HG03064 (cell line): ENCODE data around the gene SNURF.
"Not testable (repeated sequence)": the region's sequence is repeated elsewhere in the genome, so short reads cannot be mapped to it uniquely, and the experiment has no call there.

Source experiments
- ATAC-seq: cut with Tn5 transposase; IDR thresholded peaks from one replicate; pipeline ENCODE4 v1.9.1; 2021; ENCODE audit warnings: low read depth; ENCODE audit not compliant: unreplicated experiment

SNURF gene, protein sequence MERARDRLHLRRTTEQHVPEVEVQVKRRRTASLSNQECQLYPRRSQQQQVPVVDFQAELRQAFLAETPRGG

GRCh38 chr15:24954783-24955530 is at the start of gene SNURF, which contains the start of gene SNRPN:
Gene SNURF (plus strand): TSS chr15:24954987. CDS start chr15:24955049, 62 bp downstream.
Gene SNRPN (plus strand): TSS chr15:24954987. CDS start chr15:24974454, 19,467 bp downstream.
- ATAC-seq = no peak

DNA sequence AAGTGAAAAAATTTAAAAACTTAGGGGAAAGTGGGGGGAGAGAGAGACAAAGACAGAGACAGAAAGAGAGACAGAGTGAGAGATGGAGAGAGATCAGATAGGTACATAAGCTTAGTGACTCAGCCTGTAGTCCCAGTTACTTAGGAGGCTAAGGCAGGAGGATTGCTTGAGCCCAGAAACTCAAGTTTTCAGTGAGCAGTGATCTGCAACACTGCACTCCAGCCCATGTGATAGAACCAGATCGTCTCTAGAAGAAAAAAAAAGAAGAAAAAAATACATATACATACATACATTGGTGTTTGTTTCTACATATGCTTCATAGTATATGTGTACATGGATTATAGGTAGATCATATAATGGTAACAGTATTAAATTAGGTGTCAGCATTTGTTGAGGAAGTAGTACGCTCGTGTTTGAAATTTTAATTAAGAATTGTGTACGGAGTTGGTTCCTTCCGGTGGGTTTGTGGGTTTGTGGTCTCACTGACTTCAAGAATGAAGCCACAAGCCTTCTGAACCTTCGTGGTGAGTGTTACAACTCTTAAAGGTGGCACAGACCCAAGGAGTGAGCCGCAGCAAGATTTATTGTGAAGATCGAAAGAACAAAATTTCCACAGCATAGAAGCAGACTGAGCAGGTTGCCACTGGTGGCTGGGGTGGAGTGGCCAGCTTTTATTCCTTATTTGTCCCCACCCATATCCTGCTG is 38.3 kb upstream of the SNURF start:
- ATAC-seq = no peak

GRCh38 chr15:24917431-24917830 is 37.4 kb upstream of the SNURF start:
- ATAC-seq = no peak

DNA sequence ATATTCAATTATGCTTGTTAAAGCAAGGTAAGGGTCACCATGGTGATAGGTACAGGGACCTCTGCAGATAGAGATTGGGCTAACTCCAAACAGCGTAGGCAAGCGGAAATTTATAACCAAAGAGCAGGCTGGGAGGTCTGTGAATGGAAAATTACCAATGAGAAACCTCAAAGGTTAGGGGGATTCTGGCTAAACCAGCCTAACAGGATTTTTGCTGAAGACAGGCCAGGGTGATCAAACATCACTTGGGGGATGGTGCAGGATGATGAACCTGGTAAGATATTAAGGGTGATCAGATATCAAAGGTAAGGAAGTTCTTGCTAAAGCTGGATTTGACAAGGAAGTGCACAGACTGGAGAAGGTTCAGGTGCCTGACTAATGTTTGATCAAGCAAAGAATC is 35.3 kb upstream of the SNURF start:
- ATAC-seq = no peak

DNA sequence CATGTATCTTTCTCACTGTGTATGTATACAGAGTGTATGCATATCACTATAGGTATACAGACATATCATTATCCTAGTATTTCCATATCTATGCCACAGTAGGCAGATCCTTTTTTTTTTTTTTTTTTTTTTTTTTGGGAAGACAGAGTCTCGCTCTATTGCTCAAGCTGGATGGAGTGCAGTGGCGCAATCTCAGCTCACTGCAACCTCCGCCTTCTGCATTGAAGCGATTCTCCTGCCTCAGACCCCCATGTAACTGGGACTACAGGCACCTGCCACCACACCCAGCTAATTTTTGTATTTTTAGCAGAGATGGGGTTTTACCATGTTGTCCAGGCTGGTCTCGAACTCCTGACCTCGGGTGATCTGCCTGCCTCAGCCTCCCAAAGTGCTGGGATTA is 32.0 kb upstream of the SNURF start:
- ATAC-seq = not testable (repeated sequence)

DNA sequence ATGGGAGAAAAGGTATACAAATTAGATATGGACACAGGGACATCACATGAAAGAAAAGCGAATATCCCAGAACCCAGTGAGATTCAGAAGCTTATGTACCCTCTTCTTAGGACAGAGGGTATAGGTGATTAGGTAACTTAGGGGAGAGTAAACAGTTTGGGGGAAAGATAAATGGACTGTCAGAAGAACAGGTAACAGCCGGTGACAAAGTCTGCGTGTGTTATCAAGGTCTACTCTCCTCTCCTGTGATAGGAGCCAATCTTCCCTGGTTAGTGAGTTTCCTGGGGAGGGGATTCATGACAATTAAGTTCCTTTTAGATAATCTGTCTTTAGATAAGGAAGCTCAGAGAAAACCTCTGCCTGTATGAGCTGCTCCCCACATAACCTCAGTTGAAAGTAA is 30.6 kb upstream of the SNURF start:
- ATAC-seq = no peak

DNA sequence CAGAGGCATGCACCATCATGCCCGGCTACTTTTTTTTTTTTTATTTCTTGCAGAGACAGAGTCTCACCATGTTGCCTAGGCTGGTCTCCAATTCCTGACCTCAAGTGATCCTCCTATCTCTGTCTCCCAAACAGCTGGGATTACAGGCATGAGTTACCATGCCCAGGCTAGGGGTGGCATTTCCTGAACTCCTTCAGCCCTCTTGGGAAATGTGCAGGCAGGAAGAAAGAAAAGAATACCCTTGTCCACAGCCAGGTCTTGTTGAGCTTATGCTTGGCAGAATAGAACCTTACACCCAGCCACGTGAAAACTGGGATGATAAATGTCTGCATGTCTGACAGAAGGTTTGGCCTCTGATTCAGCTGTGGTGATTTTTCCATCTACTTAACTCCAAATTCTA is 30.2 kb upstream of the SNURF start:
- ATAC-seq = no peak

DNA sequence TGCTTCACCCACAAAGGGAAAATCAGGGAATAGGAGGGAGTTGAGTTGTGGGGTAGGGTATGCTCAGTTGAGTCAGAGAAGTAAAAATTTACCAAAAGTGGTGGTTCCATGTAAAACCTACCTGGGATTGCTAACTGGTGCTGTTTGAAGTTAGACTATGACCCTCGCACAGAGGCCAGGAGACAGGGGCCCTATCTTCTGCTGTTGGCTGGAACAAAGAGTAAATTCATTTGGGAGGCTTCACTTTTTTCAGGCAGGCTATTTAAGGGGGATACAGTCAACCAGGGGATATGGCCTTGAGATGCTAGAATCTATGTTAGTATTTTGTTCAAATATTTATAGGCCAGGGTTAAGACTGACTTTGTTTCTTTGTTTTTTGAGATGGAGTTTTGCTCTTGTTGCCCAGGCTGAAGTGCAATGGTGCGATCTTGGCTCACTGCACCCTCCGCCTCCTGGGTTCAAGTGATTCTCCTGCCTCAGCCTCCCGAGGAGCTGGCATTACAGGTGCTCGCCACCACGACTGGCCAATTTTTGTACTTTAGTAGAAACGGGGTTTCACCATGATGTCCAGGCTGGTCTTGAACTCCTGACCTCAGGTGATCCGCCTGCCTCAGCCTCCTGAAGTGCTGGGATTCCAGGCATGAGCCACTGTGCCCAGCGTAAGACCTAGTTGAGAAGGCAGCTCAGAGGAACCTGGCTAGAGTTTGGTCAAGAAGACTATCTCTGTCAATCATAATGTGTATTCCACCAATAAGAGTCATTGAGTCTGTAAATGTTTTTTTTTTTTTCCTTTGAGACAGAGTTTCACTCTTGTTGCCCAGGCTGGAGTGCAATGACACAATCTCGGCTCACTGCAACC is 22.7 kb upstream of the SNURF start:
- not testable (repeated sequence) for ATAC-seq

DNA sequence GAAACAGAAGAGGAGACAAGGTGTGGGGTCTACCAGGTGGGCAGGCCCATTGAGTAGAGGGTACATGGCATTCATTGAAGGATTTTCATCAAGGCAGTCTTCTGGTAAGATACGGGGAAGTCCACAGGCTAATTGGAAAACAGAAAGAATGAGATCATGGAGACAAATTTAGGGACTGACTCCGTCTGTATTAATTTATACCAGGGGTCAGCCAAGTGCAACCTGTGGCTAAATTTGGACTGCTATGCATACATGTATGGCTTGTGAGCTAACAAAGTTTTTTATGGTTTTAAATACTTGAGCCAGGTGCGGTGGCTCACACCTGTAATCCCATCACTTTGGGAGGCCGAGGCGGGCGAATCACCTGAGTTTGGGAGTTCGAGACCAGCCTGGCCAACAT is 21.1 kb upstream of the SNURF start:
- ATAC-seq = no peak

GRCh38 chr15:24938224-24938623 is 16.6 kb upstream of the SNURF start:
- not testable (repeated sequence) for ATAC-seq

DNA sequence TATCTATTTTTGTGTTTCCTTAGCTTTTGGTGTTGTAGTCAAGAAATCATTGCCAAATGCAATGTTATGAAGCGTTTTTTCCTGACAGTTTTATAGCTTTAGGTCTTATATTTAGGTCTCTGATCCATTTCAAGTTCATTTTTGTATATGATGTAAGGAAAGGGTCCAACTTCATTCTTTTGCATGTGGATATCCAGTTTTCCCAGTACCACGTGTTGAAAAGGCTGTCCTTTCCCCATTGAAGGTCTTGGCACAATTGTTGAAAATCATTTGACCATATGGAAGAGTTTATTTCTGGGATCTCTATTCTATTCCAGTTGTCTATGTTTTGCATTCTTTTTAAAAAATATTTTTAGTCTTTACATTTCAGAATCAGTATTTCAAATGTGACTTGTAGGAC is 14.6 kb upstream of the SNURF start:
- no peak for ATAC-seq

DNA sequence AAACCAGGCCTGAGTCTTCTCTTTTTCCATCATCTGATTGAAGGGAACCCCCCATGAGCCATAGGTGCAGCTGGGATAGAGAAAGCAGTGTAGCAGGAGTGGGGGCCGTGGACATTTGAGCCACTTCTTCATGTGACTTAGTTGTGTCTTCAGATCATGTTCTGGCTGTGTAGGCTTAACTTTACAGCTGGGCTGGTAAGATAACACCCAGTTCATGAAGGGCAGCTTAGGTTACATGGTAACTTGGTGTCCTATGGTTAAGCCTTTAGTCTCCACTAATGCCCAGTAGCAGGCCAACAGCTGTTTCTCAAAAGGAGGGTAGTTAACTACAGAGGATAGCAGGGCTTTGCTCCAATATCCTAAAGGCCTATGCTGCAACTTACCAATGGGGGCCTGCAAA is 11.4 kb upstream of the SNURF start:
- no peak for ATAC-seq

DNA sequence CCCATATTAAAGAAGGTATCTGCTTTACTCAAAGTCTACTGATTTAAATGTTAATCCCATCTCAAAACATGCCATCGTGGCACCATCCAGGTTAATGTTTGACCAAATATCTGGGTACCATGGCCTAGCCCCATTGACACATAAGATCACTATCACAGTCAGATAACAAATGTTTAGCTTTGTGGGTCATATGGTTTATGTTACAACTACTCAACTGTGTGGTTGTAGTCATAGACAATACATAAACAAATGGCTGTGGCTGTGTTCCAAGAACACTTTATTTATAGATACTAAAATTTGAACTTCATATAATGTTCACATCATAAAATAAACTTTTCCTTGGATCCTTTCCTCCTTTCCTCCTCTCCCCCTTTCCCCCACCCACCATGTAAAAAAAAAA is 9.8 kb upstream of the SNURF start:
- no peak for ATAC-seq

DNA sequence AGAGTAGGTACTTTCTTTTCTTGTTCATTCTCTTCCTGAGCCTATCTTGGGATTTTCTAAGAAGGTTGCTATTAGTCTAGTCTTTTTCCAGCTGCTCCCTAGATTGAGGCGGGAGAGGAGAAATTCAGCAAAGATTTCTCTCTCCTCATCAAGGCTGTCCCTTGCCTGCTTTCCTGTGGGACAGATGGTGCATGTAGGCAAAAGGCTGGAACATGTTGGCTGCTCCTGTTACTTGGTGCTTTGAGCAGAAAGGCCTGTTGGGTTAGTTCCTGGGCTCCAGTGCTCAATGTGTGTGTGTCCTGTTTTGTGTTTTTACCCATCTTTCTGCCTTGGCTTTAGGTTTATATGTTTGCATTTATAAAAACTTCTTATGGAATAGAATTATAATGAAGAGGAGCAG is 9.1 kb upstream of the SNURF start:
- ATAC-seq = no peak

DNA sequence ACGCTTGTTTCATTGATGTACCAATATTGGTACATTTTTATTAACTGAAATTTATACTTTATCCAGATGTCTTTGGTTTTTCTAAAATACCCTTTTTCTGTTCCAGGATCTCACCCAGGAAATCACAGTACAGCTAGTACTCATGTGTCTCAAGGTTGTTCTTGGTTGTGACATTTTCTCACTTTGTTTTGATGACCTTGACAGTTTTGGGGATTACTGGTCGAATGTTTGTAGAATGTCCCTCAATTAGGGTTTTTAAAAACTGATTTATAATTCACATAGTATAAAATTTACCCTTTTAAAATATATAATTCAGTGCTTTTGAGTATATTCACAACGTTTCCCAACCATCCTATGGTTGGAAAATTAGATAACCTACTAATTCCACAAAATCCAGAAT is 6.3 kb upstream of the SNURF start:
- ATAC-seq = no peak

- no peak for ATAC-seq
Measured at GRCh38 chr15:24955531-24955921, 739 bp downstream of the SNURF start.

DNA sequence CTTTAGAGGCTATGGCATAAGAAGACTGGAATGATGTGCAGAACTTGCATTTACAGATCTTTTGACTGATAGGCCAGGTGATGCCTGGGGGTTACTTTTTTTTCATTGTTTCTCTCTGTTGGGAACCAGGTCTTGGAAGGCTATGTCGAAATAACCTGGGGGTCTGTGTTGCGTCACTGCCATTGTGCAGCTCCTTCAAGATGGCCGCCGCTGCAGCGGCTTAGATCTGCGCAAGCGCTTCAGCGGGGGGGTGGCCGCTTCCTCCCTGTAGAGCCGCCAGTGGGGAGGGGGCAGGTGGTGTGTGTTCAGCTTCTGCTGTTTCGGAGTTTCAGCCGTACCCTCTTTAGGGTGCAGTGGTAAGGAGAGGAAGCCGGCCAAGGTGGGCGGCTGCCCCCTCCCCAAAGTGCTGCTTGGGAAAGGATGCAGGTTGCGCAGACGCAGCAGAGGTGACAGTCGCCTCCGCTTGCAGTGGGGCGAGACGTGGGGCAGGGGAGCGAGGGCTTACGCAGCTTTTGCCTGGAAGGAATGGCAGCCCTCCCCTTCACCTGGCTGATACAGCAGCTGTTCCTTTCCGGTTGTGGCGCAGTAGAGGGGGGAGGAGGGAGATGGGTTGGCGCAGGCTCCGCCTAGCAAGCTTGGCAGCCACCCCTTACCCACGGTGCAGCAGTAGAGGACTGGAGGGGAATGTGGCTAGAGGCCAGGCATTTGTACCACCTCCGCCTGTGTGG is 1.5 kb downstream of the SNURF start:
- peak; percentile 50 for ATAC-seq

GRCh38 chr15:24957691-24958090 is 2.9 kb downstream of the SNURF start:
- ATAC-seq = no peak

GRCh38 chr15:24961967-24962366 is 7.2 kb downstream of the SNURF start:
- no peak for ATAC-seq

- no peak for ATAC-seq
Measured at GRCh38 chr15:24962880-24963279, 8.1 kb downstream of the SNURF start.
